ENCODE measurements around the gene CAMTA1. TPM values are rescaled to one million over a fixed set of nuclear protein-coding genes. Genes with fewer than 3 reads are reported as not detected.

Gene CAMTA1
- total RNA-seq, 1 experiment from 2014 or later, result 60.0 TPM

DNA sequence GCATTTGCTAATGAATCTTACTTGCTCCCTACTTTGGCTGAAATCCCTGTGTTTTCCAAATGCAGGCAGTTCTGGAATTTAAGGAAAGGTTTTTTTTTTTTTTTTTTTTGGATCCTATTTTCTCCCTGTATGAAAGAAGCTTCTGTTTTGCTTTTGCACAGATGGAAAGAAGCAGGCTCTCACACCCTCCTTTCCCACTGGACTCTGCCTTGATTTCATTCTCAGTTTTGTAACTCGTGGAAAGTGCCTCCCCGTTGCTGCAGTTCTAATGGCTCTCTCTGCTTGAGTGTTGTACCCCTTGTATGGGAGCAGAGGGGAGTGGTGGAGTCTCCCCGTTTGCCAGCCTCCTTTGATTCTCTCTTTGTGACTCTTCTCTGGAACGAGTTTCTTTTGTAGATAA lies 291.9 kb downstream of the CAMTA1 start:
- POLR2A ChIA-PET, result no interaction called here
- CTCF ChIA-PET, result no interaction called here

DNA sequence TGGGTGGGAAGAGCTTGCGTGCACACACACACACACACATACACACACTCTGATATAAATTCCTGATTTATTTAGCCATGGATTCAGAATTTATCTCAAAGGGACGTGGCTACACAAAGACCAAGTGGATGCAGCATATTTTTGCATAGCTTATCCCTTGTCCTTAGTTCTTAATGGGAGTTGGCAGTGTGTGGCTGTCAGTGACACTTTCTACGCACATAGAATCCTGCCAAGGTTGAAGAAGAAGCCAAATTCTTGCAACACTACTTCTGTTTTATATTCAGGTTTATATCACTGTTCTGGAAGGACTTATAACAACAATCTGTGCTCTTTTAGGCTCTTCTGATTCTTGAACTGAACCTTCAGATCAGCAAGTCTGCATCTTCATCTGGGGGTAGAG lies 292.7 kb downstream of the CAMTA1 start:
- ChIA-PET POLR2A (no interaction called here), CTCF (no interaction called here)
- DNase-seq, result no peak
- no peaks in the 10 kb centered on the region for H3K4me1 ChIP-seq
- no peak overlapping the region for H3K4me3 ChIP-seq (ENCODE audit: low read depth, low read length)
- no peaks in the 10 kb centered on the region for H3K27me3 ChIP-seq (replicated peaks; ENCODE audit: control insufficient read depth, insufficient read depth, low read length)
- no peak overlapping the region for H3K4me3 Mint-ChIP-seq (ENCODE audit: unreplicated experiment)
- H3K9me3 Mint-ChIP-seq (ENCODE audit: unreplicated experiment), result no peaks in the 10 kb centered on the region
- no peaks in the 10 kb centered on the region for H3K9me3 ChIP-seq
- no peaks in the 10 kb centered on the region for H3K36me3 ChIP-seq (ENCODE audit: control insufficient read depth, insufficient read depth, low read length)
- TF ChIP-seq, protein P1, sequence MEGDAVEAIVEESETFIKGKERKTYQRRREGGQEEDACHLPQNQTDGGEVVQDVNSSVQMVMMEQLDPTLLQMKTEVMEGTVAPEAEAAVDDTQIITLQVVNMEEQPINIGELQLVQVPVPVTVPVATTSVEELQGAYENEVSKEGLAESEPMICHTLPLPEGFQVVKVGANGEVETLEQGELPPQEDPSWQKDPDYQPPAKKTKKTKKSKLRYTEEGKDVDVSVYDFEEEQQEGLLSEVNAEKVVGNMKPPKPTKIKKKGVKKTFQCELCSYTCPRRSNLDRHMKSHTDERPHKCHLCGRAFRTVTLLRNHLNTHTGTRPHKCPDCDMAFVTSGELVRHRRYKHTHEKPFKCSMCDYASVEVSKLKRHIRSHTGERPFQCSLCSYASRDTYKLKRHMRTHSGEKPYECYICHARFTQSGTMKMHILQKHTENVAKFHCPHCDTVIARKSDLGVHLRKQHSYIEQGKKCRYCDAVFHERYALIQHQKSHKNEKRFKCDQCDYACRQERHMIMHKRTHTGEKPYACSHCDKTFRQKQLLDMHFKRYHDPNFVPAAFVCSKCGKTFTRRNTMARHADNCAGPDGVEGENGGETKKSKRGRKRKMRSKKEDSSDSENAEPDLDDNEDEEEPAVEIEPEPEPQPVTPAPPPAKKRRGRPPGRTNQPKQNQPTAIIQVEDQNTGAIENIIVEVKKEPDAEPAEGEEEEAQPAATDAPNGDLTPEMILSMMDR (IDR thresholded peaks at IDR 0.05; ENCODE audit: insufficient read depth in 1 of 2, low read depth in 1 of 2, low read length in 1 of 2, severe bottlenecking in 1 of 2, unreplicated experiment in 1 of 2), result no peak
- BruUV-seq (replicated peaks), result no TSS peak
- H3K36me3 Mint-ChIP-seq (ENCODE audit: insufficient read depth, unreplicated experiment), result no peaks in the 10 kb centered on the region
- no peak overlapping the region for H3K27ac Mint-ChIP-seq (ENCODE audit: unreplicated experiment)
- no peaks in the 10 kb centered on the region for H3K4me1 Mint-ChIP-seq (ENCODE audit: low read depth, unreplicated experiment)
- H3K27me3 Mint-ChIP-seq (ENCODE audit: insufficient read depth, unreplicated experiment), result peaks cover 8% of the 10 kb centered on the region
- intact Hi-C loops (cut with micrococcal nuclease; ENCODE audit: unreplicated experiment), result loop anchor here (10.0 kb wide), 1 partner anchor 283 kb away; no protein-coding TSS in a partner anchor

More for the DNA sequence above, 291.9 kb downstream of the CAMTA1 start:
- no peaks in the 10 kb centered on the region for H3K36me3 ChIP-seq (ENCODE audit: control insufficient read depth, insufficient read depth, low read length)
- no peak overlapping the region for H3K4me3 Mint-ChIP-seq (ENCODE audit: unreplicated experiment)
- no peaks in the 10 kb centered on the region for H3K9me3 ChIP-seq
- no peak overlapping the region for H3K4me3 ChIP-seq (ENCODE audit: low read depth, low read length)
- peaks cover 7% of the 10 kb centered on the region for H3K27me3 Mint-ChIP-seq (ENCODE audit: insufficient read depth, unreplicated experiment)
- no peaks in the 10 kb centered on the region for H3K36me3 Mint-ChIP-seq (ENCODE audit: insufficient read depth, unreplicated experiment)
- DNase-seq, result no peak
- no peaks in the 10 kb centered on the region for H3K4me1 Mint-ChIP-seq (ENCODE audit: low read depth, unreplicated experiment)
- no peaks in the 10 kb centered on the region for H3K27me3 ChIP-seq (replicated peaks; ENCODE audit: control insufficient read depth, insufficient read depth, low read length)
- TF ChIP-seq, protein P1 (IDR thresholded peaks at IDR 0.05; ENCODE audit: insufficient read depth in 1 of 2, low read depth in 1 of 2, low read length in 1 of 2, severe bottlenecking in 1 of 2, unreplicated experiment in 1 of 2), result no peak
- H3K9me3 Mint-ChIP-seq (ENCODE audit: unreplicated experiment), result no peaks in the 10 kb centered on the region
- intact Hi-C loops (cut with micrococcal nuclease; ENCODE audit: unreplicated experiment), result loop anchor here (10.0 kb wide), 1 partner anchor 282 kb away; no protein-coding TSS in a partner anchor
- BruUV-seq (replicated peaks), result no TSS peak
- no peaks in the 10 kb centered on the region for H3K4me1 ChIP-seq
- H3K27ac Mint-ChIP-seq (ENCODE audit: unreplicated experiment), result no peak overlapping the region

DNA sequence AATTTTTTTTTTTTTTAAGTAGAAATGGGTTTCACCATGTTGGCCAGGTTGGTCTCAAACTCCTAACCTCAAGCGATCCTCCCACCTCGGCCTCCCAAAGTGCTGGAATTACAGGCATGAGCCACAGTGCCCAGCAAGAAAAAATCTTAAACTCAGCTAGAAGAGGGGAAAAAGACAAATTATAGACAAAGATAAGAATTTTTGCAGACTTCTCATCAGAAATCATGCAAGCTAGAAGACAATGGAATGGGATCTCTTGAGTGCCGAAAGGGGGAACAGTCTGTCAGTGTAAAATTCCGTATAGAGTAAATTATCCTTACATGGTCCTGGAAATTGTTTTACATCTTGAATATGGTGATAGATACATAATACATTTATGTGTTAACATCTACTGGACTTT lies 294.4 kb downstream of the CAMTA1 start:
- Histone ChIP-seq H3K4me3 (ENCODE audit: low read depth, low read length) (no peak overlapping the region), H3K4me1 (no peaks in the 10 kb centered on the region), H3K27me3 (replicated peaks; ENCODE audit: control insufficient read depth, insufficient read depth, low read length) (no peaks in the 10 kb centered on the region), H3K36me3 (ENCODE audit: control insufficient read depth, insufficient read depth, low read length) (no peaks in the 10 kb centered on the region), H3K9me3 (no peaks in the 10 kb centered on the region)
- POLR2A ChIA-PET, result no interaction called here
- TF ChIP-seq, protein P1 (IDR thresholded peaks at IDR 0.05; ENCODE audit: insufficient read depth in 1 of 2, low read depth in 1 of 2, low read length in 1 of 2, severe bottlenecking in 1 of 2, unreplicated experiment in 1 of 2), result no peak
- no peaks in the 10 kb centered on the region for H3K36me3 Mint-ChIP-seq (ENCODE audit: insufficient read depth, unreplicated experiment)
- no peak for DNase-seq
- CTCF ChIA-PET, result no interaction called here
- BruUV-seq (replicated peaks), result no TSS peak
- H3K27ac Mint-ChIP-seq (ENCODE audit: unreplicated experiment), result no peak overlapping the region
- intact Hi-C loops (cut with micrococcal nuclease; ENCODE audit: unreplicated experiment), result loop anchor here (10.0 kb wide), 1 partner anchor 285 kb away; no protein-coding TSS in a partner anchor
- peaks cover 7% of the 10 kb centered on the region for H3K27me3 Mint-ChIP-seq (ENCODE audit: insufficient read depth, unreplicated experiment)
- no peak overlapping the region for H3K4me3 Mint-ChIP-seq (ENCODE audit: unreplicated experiment)
- H3K4me1 Mint-ChIP-seq (ENCODE audit: low read depth, unreplicated experiment), result no peaks in the 10 kb centered on the region
- no peaks in the 10 kb centered on the region for H3K9me3 Mint-ChIP-seq (ENCODE audit: unreplicated experiment)
